Activated CD8-positive, alpha-beta T cell treated with anti-CD3 and anti-CD28 coated beads, Interleukin-2, amount 10 ng/mL, durations not matched to agents 7 days and 5 days (primary cell): ENCODE results near the gene CRHR2. TPM values are rescaled to one million over a fixed set of nuclear protein-coding genes. Genes with fewer than 3 reads are reported as not detected.

Source experiments
- ATAC-seq: fragments of 150-1000 bp; cut with Tn5 transposase; one replicate; pipeline ENCODE4 v1.10.0; 2021; ENCODE audit warnings: moderate library complexity
- CTCF ChIA-PET: fragments of 350-600 bp; sonication (Branson Sonifier 250); formaldehyde crosslinking; loops from one replicate; lab custom pipeline; 2021; ENCODE audit warnings: antibody characterized with exemption; lab: Charles Lee
- POLR2A ChIA-PET: fragments of 350-600 bp; sonication (Branson Sonifier 250); formaldehyde crosslinking; loops from one replicate; lab custom pipeline; 2021; ENCODE audit warnings: antibody characterized with exemption; lab: Charles Lee
- DNase-seq: peaks from one replicate; pipeline ENCODE4 v3.0.0-alpha.2; 2020
- H3K27ac Mint-ChIP-seq: one replicate; pipeline ENCODE4 v1.8.0; 2021; ENCODE audit warnings: mild to moderate bottlenecking, mixed read lengths
- H3K27me3 Mint-ChIP-seq: one replicate; pipeline ENCODE4 v1.8.0; 2021; ENCODE audit warnings: low read depth, mixed read lengths
- H3K36me3 Mint-ChIP-seq: one replicate; pipeline ENCODE4 v1.8.0; 2021; ENCODE audit warnings: low read depth, mixed read lengths
- H3K4me1 Mint-ChIP-seq: one replicate; pipeline ENCODE4 v1.8.0; 2021; ENCODE audit warnings: low read depth, mixed read lengths
- H3K4me3 Mint-ChIP-seq: one replicate; pipeline ENCODE4 v1.8.0; 2021; ENCODE audit warnings: mild to moderate bottlenecking, mixed read lengths
- H3K9me3 Mint-ChIP-seq: one replicate; pipeline ENCODE4 v1.8.0; 2022; ENCODE audit warnings: mixed read lengths; ENCODE audit not compliant: insufficient read depth
- total RNA-seq, 2 experiments: library from RNA; stranded (reverse); gene quantifications; one replicate each; pipeline ENCODE4 v1.2.3, GENCODE V29; 2021

The CRHR2 gene
- total RNA-seq, 2 experiments from 2014 or later, result not detected

DNA sequence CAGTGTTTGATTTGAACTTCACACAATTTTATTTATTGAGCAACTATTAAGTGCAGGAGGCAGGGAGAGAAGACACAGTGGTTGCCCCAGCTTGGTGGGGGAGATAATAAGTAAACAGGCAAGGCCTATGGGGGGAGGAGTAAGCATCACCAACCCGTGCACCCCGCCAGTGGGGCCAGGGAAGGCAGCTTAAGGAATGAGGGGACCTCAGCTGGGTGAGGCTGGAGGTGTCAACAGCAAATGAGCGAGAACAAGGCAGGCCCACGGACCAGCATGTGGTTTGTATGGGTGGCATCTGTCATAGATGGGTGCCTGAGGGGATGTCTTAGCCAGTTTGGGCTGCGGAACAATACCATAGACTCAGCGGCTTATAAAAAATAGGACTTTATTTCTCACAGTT is 24.1 kb upstream of the CRHR2 start:
- ChIA-PET CTCF (no interaction called here), POLR2A (no interaction called here)
- no peak overlapping the region for H3K27ac Mint-ChIP-seq
- DNase-seq (no peak), ATAC-seq (no peak)
- H3K4me3 Mint-ChIP-seq, result no peak overlapping the region
- no peaks in the 10 kb centered on the region for H3K27me3 Mint-ChIP-seq
- no peaks in the 10 kb centered on the region for H3K4me1 Mint-ChIP-seq
- no peaks in the 10 kb centered on the region for H3K36me3 Mint-ChIP-seq
- no peaks in the 10 kb centered on the region for H3K9me3 Mint-ChIP-seq

DNA sequence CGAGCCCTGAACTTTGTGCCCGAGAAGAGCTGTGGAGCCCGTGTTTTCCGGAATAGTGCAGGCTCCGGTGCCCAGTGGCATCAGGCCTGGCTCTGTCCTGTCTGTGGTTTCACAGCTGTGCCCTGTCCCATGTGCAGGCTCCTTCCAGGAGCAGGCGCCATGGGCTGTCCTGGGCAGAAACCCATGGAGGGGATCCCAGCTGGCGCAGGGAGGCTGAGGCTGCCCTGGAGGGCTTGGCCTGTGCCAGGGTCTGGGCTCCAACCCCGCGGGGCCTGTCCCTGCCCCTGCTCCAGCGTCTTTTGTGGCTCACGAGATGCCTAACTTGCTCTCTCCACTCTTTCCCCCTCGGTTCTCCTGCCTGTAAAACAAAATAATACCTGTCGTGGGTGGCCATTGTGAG is 23.3 kb upstream of the CRHR2 start:
- CTCF ChIA-PET, result interaction anchor here (1.1 to 5.4 kb wide), 2 partner anchors 34 to 51 kb away, joined by 3 to 79 read pairs; no protein-coding TSS in a partner anchor

DNA sequence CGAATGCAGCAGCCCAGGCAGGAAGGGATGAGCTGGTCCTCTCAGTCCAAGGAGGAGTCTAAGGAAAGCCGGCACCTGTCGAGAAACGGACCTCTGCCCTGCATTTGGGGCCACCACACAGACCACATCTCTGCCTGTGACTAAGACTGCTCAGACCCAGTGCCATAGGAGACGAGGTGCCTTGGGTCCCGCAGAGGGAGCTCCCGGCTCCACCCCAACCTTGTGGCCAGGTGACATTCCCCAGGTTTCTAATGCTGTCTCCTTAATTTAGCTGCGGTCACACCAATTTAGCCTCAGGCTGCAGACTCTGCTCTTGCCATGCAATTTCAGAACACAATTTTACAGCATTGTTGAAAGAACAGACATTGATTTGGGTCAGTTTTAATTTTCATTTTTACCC is 22.8 kb upstream of the CRHR2 start:
- no peak for ATAC-seq

More for the DNA sequence above, 23.3 kb upstream of the CRHR2 start:
- Mint-ChIP-seq H3K27me3 (no peaks in the 10 kb centered on the region), H3K36me3 (no peaks in the 10 kb centered on the region), H3K4me1 (no peaks in the 10 kb centered on the region), H3K9me3 (no peaks in the 10 kb centered on the region), H3K4me3 (no peak overlapping the region), H3K27ac (no peak overlapping the region)
- DNase-seq (no peak), ATAC-seq (no peak)
- POLR2A ChIA-PET, result no interaction called here

DNA sequence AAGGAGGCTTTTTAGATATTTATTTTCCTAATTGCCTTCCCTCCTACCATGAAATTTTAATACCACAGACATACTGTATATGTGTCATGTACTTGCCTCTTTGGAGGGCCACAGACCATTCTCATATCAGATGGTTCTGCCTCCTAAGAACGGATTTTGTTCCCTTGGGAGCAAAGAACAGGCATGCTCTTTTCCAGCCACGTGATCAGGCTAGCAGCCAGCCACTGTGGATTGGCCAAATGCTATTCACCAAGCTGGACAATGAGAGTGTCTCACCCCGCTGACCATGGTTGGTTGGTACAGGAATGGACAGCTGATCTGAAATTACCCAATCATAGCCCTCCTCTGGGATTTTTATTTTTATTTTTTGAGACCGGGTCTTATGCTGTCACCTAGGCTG is 21.5 kb upstream of the CRHR2 start:
- POLR2A ChIA-PET, result interaction anchor here (1.7 kb wide), 1 partner anchor 36 kb away, joined by 6 read pairs; no protein-coding TSS in a partner anchor

More for the DNA sequence above, 22.8 kb upstream of the CRHR2 start:
- Mint-ChIP-seq H3K27ac (no peak overlapping the region), H3K4me1 (no peaks in the 10 kb centered on the region), H3K36me3 (no peaks in the 10 kb centered on the region), H3K4me3 (no peak overlapping the region), H3K27me3 (no peaks in the 10 kb centered on the region), H3K9me3 (no peaks in the 10 kb centered on the region)
- POLR2A ChIA-PET, result no interaction called here
- DNase-seq, result no peak
- CTCF ChIA-PET, result interaction anchor here (1.1 to 5.4 kb wide), 2 partner anchors 34 to 51 kb away, joined by 3 to 79 read pairs; no protein-coding TSS in a partner anchor

DNA sequence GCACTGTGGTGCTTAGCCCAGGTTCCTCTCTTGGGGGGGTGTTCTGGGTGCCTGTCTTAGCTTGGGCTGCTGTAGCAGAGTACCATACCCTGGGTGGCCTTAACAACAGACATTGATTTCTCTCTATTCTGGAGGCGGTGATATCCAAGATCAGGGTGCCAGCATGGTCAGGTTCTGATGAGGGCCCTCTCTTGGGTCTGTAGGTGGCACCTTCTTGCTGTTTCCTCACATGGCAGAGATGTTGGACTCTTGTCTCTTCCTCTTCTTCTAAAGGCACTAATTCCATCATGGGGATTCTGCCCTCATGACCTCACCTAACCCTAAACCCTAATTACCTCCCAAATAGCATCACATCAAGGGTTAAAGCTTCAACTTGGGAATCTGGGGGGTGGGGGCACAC is 19.9 kb upstream of the CRHR2 start:
- no peaks in the 10 kb centered on the region for H3K9me3 Mint-ChIP-seq
- ATAC-seq (peak; percentile 45), DNase-seq (peak; percentile 35)
- no peaks in the 10 kb centered on the region for H3K36me3 Mint-ChIP-seq
- H3K4me1 Mint-ChIP-seq, result peaks cover 6% of the 10 kb centered on the region
- H3K27ac Mint-ChIP-seq, result no peak overlapping the region
- H3K27me3 Mint-ChIP-seq, result no peaks in the 10 kb centered on the region
- no peak overlapping the region for H3K4me3 Mint-ChIP-seq
- ChIA-PET CTCF (interaction anchor here (1.1 to 5.4 kb wide), 5 partner anchors 13 to 40 kb away, joined by 3 to 79 read pairs (median 3); no protein-coding TSS in a partner anchor), POLR2A (interaction anchor here (0.7 kb wide), 1 partner anchor 439 kb away, joined by 3 read pairs; no protein-coding TSS in a partner anchor)

More for the DNA sequence above, 21.5 kb upstream of the CRHR2 start:
- no peak overlapping the region for H3K4me3 Mint-ChIP-seq
- no peaks in the 10 kb centered on the region for H3K4me1 Mint-ChIP-seq
- no peaks in the 10 kb centered on the region for H3K36me3 Mint-ChIP-seq
- H3K27ac Mint-ChIP-seq, result no peak overlapping the region
- no peaks in the 10 kb centered on the region for H3K27me3 Mint-ChIP-seq
- ATAC-seq, result no peak
- no peaks in the 10 kb centered on the region for H3K9me3 Mint-ChIP-seq
- DNase-seq, result no peak
- CTCF ChIA-PET, result interaction anchor here (1.0 to 5.4 kb wide), 4 partner anchors 12 to 93 kb away, joined by 3 to 79 read pairs (median 4); no protein-coding TSS in a partner anchor

DNA sequence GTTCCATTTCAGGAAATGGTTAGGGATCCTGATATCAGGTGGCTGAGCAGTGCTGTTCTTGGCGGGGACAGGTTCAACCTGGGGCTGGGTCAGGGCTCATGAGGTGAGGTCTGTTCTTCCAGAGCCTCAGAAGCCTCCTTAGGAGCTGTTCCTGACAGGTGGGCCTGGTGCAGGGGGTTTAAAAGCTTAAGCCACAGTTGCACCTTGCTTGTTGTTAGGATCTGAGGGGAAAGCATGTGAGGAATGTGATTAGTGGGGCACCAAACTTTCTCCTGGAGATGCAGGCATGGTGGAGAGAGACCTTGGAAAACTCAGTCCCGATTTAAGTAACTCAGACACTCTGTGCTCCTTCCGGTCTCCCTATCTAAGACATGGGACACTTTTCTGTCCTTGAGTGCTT is 18.7 kb upstream of the CRHR2 start:
- Mint-ChIP-seq H3K27ac (no peak overlapping the region), H3K4me3 (no peak overlapping the region), H3K36me3 (no peaks in the 10 kb centered on the region), H3K4me1 (peaks cover 6% of the 10 kb centered on the region), H3K27me3 (no peaks in the 10 kb centered on the region), H3K9me3 (no peaks in the 10 kb centered on the region)
- ChIA-PET POLR2A (no interaction called here), CTCF (interaction anchor here (5.4 kb wide), 1 partner anchor 38 kb away, joined by 79 read pairs; no protein-coding TSS in a partner anchor)
- DNase-seq (no peak), ATAC-seq (no peak)

DNA sequence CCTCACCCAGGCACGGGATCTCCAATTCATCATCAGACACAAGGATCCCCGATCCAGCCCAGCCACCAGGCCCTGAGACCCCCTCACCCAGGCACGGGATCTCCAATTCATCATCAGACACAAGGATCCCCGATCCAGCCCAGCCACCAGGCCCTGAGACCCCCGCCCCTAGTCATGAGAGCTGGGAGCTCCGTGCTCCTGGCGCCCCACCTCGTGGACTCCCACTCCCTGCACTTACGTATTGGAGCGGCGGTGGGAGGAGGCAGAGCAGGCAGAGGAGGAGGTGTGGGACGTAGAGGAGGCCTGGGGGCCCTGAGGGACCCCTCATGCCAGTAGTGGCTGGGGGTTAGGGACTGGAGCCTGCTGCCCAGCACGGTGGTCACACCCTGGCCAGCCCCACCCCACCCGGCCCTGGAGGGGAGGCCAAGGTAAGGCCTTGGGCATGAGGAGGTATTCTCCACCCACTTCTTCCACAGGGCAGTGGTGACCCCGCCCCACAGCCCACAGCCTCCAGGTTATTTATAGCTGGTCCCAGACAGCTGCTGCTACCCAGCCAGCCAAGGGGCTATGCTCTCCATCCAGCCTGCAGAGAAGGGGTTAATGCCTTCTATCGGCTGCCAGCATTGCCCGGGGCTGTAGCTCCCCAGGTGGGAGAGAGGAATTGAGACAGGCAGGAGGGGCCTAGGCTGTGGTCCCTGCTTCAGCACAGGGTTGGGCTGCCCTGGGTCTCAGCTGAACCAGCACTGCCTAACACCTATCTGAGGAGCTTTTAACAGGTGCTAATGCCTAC is 17.6 kb upstream of the CRHR2 start:
- ChIA-PET POLR2A (no interaction called here), CTCF (interaction anchor here (5.4 kb wide), 1 partner anchor 39 kb away, joined by 79 read pairs; no protein-coding TSS in a partner anchor)
- no peak for ATAC-seq
- H3K9me3 Mint-ChIP-seq, result no peaks in the 10 kb centered on the region
- H3K36me3 Mint-ChIP-seq, result no peaks in the 10 kb centered on the region
- H3K4me1 Mint-ChIP-seq, result peaks cover 6% of the 10 kb centered on the region
- H3K27ac Mint-ChIP-seq, result no peak overlapping the region
- no peak overlapping the region for H3K4me3 Mint-ChIP-seq
- no peaks in the 10 kb centered on the region for H3K27me3 Mint-ChIP-seq
- DNase-seq, result no peak

DNA sequence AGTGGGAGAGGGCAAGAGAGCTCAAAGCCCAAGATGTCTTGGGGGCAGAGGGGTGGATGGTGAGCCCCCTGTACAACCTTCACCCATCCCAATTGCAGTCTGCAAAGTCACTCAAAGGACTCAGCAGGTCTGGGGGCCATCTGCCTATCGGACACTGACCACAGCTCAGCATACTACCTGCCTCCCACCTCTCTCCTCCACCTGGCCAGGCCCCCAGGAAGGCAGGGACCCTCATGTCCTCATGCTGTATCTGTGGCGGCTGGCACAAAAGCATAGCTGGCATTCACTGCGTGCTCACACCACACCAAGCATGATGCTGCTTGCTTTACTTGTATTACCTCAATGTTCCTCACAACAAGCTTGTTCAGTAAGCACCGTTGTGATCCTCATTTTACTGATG is 16.2 kb upstream of the CRHR2 start:
- no peak for DNase-seq
- H3K4me3 Mint-ChIP-seq, result no peak overlapping the region
- ATAC-seq, result no peak
- no peak overlapping the region for H3K27ac Mint-ChIP-seq
- H3K9me3 Mint-ChIP-seq, result no peaks in the 10 kb centered on the region
- CTCF ChIA-PET, result interaction anchor here (1.3 to 1.5 kb wide), 2 partner anchors 29 to 42 kb away, joined by 3 to 6 read pairs; no protein-coding TSS in a partner anchor
- no peaks in the 10 kb centered on the region for H3K36me3 Mint-ChIP-seq
- H3K4me1 Mint-ChIP-seq, result peaks cover 6% of the 10 kb centered on the region
- H3K27me3 Mint-ChIP-seq, result no peaks in the 10 kb centered on the region
- POLR2A ChIA-PET, result no interaction called here

DNA sequence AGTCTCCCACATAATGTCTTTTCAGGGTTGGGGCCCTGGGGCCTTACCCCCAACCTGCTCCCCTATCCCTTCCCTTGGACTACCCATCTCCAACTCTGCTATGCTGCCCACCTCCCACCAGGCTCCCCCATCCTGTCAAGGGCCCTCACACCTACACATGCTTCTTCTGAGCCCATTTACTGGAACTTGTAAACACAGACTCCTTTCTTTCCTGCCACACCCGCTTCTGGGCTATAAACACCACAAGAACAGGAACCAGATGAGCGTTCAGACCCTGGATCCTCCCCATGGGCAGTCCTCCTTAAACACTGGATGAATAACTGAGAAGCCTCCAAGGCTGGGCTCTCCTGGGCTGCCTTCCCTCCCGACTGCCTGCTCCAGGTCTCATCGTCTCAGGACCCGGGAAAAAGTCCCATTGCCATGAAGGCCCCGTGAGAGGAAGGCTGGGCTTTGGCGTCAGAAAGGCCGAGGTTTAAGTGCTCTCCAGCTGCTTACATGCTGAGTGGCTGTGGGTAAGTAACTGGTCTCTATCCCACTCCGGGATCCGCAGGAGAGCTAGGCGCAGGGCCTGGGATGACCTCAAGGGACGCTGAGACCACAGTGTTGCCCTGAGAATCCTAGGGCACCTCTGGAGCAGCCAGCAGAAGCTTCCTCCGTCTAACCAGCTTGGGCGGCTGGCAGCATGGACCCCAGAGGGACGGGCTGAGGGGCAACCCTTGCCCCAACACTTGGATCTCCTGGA is 15.6 kb upstream of the CRHR2 start:
- no peak for DNase-seq
- H3K4me3 Mint-ChIP-seq, result no peak overlapping the region
- ChIA-PET POLR2A (no interaction called here), CTCF (interaction anchor here (0.9 to 1.5 kb wide), 4 partner anchors 11 to 43 kb away, joined by 3 to 6 read pairs (median 4); no protein-coding TSS in a partner anchor)
- no peaks in the 10 kb centered on the region for H3K27me3 Mint-ChIP-seq
- no peaks in the 10 kb centered on the region for H3K36me3 Mint-ChIP-seq
- no peaks in the 10 kb centered on the region for H3K9me3 Mint-ChIP-seq
- H3K27ac Mint-ChIP-seq, result no peak overlapping the region
- peak; percentile 20 for ATAC-seq
- H3K4me1 Mint-ChIP-seq, result peaks cover 6% of the 10 kb centered on the region

DNA sequence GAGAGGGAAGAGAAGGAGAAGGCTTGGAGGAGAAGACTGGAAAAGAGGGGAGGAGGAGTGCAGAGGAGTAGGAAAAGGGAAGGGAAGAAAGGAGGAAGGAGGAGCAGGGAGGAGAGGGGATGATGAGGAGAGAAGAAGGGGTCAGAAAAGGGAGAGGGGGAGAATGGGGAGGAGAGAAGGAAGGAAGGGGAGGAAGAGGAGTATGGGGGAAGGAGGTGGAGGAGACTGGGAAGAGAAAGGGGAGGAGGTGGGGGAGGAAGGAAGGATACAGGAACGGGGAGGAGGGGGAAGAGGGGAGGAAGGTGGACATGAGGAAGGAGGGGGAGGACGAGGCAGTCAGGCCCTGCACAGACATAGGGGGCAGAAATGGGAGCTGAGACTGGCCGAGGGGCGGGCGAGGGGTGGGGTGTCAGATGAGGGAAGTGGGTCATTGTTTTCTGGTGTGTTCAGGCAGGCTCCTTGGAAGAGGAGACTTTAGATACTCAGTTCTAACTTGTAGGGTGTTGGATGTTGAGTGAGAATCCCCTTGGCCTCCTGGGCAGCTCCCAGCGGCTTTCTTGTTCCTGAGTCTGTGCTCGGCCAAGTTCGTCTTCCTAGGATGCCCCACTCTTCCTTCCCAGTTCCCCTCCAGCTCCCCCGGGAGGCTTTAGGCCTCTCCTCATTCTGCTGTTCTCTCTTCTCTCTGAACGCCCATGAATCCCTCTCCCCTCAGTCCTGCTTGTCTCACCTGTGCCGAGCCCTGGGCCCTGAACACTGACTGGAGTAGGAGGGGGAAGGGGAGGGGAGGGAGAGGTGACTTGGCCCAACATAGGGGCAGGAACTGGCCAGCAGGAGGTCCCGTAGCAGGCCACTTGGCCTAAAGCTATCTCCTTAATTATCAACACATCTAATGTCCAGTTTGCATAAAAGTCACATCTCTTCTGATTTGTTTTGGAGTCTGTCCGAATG is 12.8 kb upstream of the CRHR2 start:
- Mint-ChIP-seq H3K4me1 (peaks cover 6% of the 10 kb centered on the region), H3K27me3 (no peaks in the 10 kb centered on the region), H3K36me3 (no peaks in the 10 kb centered on the region), H3K9me3 (no peaks in the 10 kb centered on the region), H3K4me3 (no peak overlapping the region), H3K27ac (no peak overlapping the region)
- DNase-seq (no peak), ATAC-seq (no peak)
- ChIA-PET POLR2A (interaction anchor here (1.0 kb wide), 1 partner anchor 14 kb away, joined by 3 read pairs; no protein-coding TSS in a partner anchor), CTCF (interaction anchor here (1.2 to 1.4 kb wide), 2 partner anchors 32 to 45 kb away, joined by 3 to 5 read pairs; no protein-coding TSS in a partner anchor)
